CD4-positive, alpha-beta T cell treated with Interleukin-21 for 1 hour (primary cell): ENCODE data around the gene RASA1.

Experiments
- DNase-seq: peaks from one replicate; pipeline ENCODE4 v3.0.0-alpha.2; 2020

Gene RASA1

GRCh38 chr5:87404359-87404758, 136.7 kb downstream of the RASA1 start:
- DNase-seq = no peak

DNA sequence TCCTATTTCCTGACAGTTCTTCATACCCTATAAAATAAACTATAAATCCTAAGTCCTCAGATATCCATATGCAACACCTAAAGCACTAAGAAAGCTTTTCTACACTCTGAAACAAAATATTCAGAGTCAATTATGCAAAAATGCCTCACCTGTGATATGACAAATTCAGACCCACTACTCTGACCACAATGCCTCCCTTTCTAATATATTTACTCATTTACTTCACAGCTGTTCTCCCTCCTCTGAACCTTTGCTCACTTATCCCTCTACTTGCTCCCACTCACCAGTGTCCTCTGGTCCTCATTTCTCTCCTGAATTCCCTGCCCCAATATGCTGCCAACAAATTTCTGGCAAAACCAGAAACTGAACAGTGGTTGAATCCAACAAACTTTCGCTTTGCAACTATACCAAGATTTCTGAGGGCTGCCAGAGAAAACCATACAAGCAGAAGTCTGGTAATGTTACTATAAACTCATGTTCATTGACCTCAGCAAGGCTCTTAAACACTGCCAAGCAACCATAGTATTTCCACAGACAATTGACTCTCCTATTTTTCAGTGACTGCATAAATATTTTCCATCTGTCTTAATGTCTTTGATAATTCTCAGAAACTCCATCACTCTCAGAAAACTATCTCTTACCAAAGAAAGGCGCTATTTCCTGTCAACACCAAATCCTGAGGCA, 137.9 kb downstream of the RASA1 start:
- no peak for DNase-seq

GRCh38 chr5:87408204-87408603, 140.5 kb downstream of the RASA1 start:
- peak; percentile 53 for DNase-seq

DNA sequence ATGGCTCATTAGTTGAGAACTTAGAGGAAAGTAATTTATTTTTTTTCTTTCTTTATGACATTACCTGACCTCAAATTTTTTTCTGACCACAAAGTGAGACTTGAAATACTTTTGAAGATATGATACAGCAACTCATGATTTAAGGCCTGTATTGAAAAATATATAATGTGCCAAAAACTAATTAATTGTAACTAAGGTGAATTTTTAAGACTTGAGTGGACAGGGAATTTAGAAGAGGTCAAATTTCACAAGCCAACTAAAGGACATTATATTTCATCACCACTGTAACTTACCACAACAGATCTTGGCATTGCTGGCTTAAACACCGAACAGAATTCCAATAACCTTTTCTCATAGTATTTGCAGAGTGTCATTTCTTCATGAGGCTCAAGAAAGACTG, 143.2 kb downstream of the RASA1 start:
- DNase-seq = no peak

DNA sequence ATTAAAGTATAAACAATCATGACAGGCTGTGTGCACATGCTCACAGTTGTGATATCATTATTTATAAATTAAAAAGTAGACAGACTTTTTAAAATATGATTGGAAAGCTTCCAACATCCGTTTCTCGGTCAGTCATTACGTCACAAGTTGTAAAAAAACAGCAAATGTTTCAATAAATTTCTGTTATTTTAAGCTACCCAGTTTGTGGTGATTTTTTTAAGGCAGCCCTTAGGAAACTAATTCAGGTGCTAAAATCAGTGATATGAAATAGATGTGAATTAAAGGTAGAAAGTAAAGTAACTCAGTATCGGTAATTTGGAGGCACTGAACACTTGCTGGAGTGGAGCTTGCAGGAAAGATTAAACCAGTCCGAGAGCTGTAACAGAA, 143.9 kb downstream of the RASA1 start:
- peak; percentile 61 for DNase-seq

DNA sequence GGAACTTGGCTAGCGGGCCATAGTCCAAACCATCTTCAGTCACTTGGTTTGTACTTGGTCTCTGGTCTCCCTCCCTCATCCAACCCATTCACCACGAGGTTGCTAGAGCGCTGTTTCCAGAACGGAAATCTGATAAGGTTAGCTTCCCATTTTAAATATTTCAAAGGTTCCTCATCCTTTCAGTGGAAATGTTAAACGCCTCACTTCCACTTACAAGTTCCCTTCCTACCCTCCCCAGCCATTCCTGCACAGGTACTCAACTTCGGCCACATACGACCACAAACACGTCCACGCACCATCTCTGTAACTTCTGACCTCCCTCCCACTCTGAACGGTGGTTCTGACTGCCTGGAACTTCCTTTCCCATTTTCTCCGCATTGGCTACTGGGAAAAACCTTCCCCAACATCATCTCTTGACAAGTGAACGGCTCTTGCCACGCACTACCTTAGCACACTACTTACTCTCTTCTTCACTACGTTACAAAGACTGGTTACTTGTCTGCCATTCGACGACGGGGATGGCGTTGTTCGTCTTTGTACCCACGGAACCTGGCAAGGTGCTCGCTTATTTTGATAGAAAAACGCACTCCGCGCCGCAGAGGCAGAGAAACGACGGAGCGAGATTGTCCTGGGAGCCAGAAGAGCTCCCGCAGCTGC, 144.4 kb downstream of the RASA1 start:
- DNase-seq = peak; percentile 61

GRCh38 chr5:87412630-87413342, 145.1 kb downstream of the RASA1 start, which contains the start of gene CCNH:
Gene CCNH (minus strand): TSS chr5:87412930. CDS start chr5:87412794, 136 bp downstream.
- peak; percentile 98 for DNase-seq

GRCh38 chr5:87413343-87413645, 145.6 kb downstream of the RASA1 start:
- DNase-seq = no peak

- DNase-seq = no peak
Observed at GRCh38 chr5:87418506-87418905, 150.8 kb downstream of the RASA1 start.

GRCh38 chr5:87421307-87421706, 153.6 kb downstream of the RASA1 start:
- no peak for DNase-seq

DNA sequence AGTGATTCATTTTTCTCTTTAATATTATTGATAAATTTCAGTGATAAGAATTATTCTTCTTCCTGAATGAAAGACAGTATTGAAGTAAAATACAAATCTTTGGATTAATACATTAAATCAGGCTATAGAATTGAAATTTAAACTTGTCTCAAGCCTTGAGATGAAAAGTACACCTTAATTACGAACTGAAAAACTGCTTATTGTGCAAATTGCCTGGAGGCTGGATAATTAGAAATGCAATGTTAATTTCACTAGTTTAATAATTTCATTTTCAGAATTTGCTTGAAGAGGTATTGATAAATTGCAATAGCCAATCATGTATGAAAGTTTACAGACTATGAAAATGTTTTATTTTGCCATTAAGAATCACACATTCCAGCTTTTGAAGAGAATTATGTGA, 156.1 kb downstream of the RASA1 start:
- DNase-seq = no peak

GRCh38 chr5:87430863-87431457, 163.3 kb downstream of the RASA1 start:
- no peak for DNase-seq

- no peak for DNase-seq
Observed at GRCh38 chr5:87432460-87432859, 164.8 kb downstream of the RASA1 start.

GRCh38 chr5:87433945-87434344, 166.3 kb downstream of the RASA1 start:
- no peak for DNase-seq

- no peak for DNase-seq
Observed at GRCh38 chr5:87434461-87434860, 166.8 kb downstream of the RASA1 start.

- DNase-seq = no peak
Observed at GRCh38 chr5:87435144-87435694, 167.5 kb downstream of the RASA1 start.

DNA sequence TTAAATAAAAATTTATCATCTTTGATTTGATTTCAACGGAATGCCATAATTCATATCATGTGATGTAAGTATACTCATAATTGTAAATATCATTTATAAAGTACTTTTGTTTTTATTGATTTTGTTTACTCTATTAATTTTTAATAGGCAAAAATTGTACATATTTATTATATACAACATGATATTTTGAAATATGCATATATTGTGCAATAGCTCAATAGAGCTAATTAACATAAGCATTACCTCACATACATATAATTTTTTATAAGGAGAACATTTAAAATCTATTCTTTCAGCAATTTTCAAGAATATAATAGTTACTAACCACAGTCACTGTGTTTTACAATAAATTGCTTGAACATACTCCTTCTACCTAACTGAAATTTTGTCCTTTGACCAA, 170.0 kb downstream of the RASA1 start:
- no peak for DNase-seq

DNA sequence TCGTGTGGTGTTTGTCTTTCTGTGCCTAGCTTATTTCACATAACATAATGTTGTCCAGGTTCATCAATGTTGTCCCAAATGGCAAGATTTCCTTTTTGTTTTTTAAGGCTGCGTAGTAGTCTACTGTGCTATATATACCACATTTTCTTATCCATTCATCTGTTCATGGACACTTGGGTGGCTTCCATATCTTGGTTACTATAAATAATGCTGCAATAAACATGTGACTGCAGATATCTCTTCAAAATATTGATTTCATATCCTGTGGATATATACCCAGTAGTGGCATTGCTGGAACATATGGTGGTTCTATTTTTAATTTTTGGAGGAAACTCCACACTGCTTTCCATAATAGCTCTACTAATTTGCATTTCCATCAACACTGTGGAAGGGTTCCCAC, 170.5 kb downstream of the RASA1 start:
- DNase-seq = no peak
